ENCODE measurements around the gene POLDIP3.
"Not testable (repeated sequence)": the region's sequence is repeated elsewhere in the genome, so short reads cannot be mapped to it uniquely, and the experiment has no call there.

The POLDIP3 gene

GRCh38 chr22:42620084-42620483 is 5.4 kb upstream of the POLDIP3 start:
- no peak for DNase-seq (ENCODE audit: low read depth in 1 of 2, low spot score in 1 of 2)

- DNase-seq (ENCODE audit: low read depth in 1 of 2, low spot score in 1 of 2) = no peak
Observed at GRCh38 chr22:42619261-42620063, 4.8 kb upstream of the POLDIP3 start.

- DNase-seq (ENCODE audit: low read depth in 1 of 2, low spot score in 1 of 2) = no peak
Observed at GRCh38 chr22:42617155-42617983, 2.7 kb upstream of the POLDIP3 start.

- not testable (repeated sequence) for DNase-seq (ENCODE audit: low read depth in 1 of 2, low spot score in 1 of 2)
Observed at GRCh38 chr22:42615860-42616175, 1.1 kb upstream of the POLDIP3 start.

- DNase-seq (ENCODE audit: low read depth in 1 of 2, low spot score in 1 of 2) = peak; percentile 63 to 69
Observed at GRCh38 chr22:42615092-42615859, 593 bp upstream of the POLDIP3 start.

GRCh38 chr22:42613872-42614301 is 796 bp downstream of the POLDIP3 start:
- peak in 1 of 2 donors; percentile 12 for DNase-seq (ENCODE audit: low read depth in 1 of 2, low spot score in 1 of 2)

- DNase-seq (ENCODE audit: low read depth in 1 of 2, low spot score in 1 of 2) = no peak
Observed at GRCh38 chr22:42612336-42612735, 2.3 kb downstream of the POLDIP3 start.

- no peak for DNase-seq (ENCODE audit: low read depth in 1 of 2, low spot score in 1 of 2)
Observed at GRCh38 chr22:42611051-42611450, 3.6 kb downstream of the POLDIP3 start.

GRCh38 chr22:42610186-42610585 is 4.5 kb downstream of the POLDIP3 start:
- no peak for DNase-seq (ENCODE audit: low read depth in 1 of 2, low spot score in 1 of 2)

- DNase-seq (ENCODE audit: low read depth in 1 of 2, low spot score in 1 of 2) = no peak
Observed at GRCh38 chr22:42608823-42609361, 5.8 kb downstream of the POLDIP3 start.

GRCh38 chr22:42608136-42608822 is 6.4 kb downstream of the POLDIP3 start:
- DNase-seq (ENCODE audit: low read depth in 1 of 2, low spot score in 1 of 2) = no peak

GRCh38 chr22:42607641-42608040 is 7.0 kb downstream of the POLDIP3 start:
- not testable (repeated sequence) for DNase-seq (ENCODE audit: low read depth in 1 of 2, low spot score in 1 of 2)

GRCh38 chr22:42604403-42604802 is 10.3 kb downstream of the POLDIP3 start:
- no peak for DNase-seq (ENCODE audit: low read depth in 1 of 2, low spot score in 1 of 2)

GRCh38 chr22:42603427-42603826 is 11.3 kb downstream of the POLDIP3 start:
- DNase-seq (ENCODE audit: low read depth in 1 of 2, low spot score in 1 of 2) = no peak

- no peak for DNase-seq (ENCODE audit: low read depth in 1 of 2, low spot score in 1 of 2)
Observed at GRCh38 chr22:42602470-42602869, 12.2 kb downstream of the POLDIP3 start.

GRCh38 chr22:42601879-42602465 is 12.7 kb downstream of the POLDIP3 start:
- DNase-seq (ENCODE audit: low read depth in 1 of 2, low spot score in 1 of 2) = no peak

- DNase-seq (ENCODE audit: low read depth in 1 of 2, low spot score in 1 of 2) = no peak
Observed at GRCh38 chr22:42596863-42597530, 17.7 kb downstream of the POLDIP3 start.

GRCh38 chr22:42596336-42596735 is 18.3 kb downstream of the POLDIP3 start:
- no peak for DNase-seq (ENCODE audit: low read depth in 1 of 2, low spot score in 1 of 2)

GRCh38 chr22:42595434-42595833 is 19.2 kb downstream of the POLDIP3 start:
- no peak for DNase-seq (ENCODE audit: low read depth in 1 of 2, low spot score in 1 of 2)

GRCh38 chr22:42591987-42592386 is 22.7 kb downstream of the POLDIP3 start:
- no peak for DNase-seq (ENCODE audit: low read depth in 1 of 2, low spot score in 1 of 2)

All from stimulated activated CD4-positive, alpha-beta T cell treated with anti-CD3 and anti-CD28 coated beads, Interleukin-15, amount 100 ng/mL, for 1 hour (primary cell).